Panc1 (cell line): Measurements from ENCODE around the gene LONP2. TPM values are rescaled to one million over a fixed set of nuclear protein-coding genes. Genes with fewer than 3 reads are reported as not detected.
"Not testable (repeated sequence)": the region's sequence is repeated elsewhere in the genome, so short reads cannot be mapped to it uniquely, and the experiment has no call there.

ENCODE experiments used
- ATAC-seq: fragments of 200-7000 bp; cut with Tn5 transposase; 2 replicates; pipeline ENCODE4 v1.9.1; 2020; ENCODE audit warnings: mild to moderate bottlenecking, moderate library complexity
- BruUV-seq: library from RNA; stranded (reverse); fragments of 400-500 nt; replicated peaks from 2 replicates; lab custom pipeline; 2021; lab: Mats Ljungman, UMichigan
- CTCF ChIA-PET: fragments of 300-600 bp; sonication (Branson Sonifier 250); formaldehyde crosslinking; loops from one replicate; lab custom pipeline; 2022; ENCODE audit warnings: antibody characterized with exemption; lab: Charles Lee
- POLR2A ChIA-PET: fragments of 300-600 bp; sonication (Branson Sonifier 250); formaldehyde crosslinking; loops from one replicate; lab custom pipeline; 2022; ENCODE audit warnings: antibody characterized with exemption; lab: Charles Lee
- DNase-seq: peaks from one replicate; pipeline ENCODE4 v3.0.0-alpha.2; 2010; ENCODE audit warnings: low read depth, low spot score
- H3K27ac ChIP-seq: 2 replicates; pipeline ENCODE4 v1.5.1; 2011; ENCODE audit warnings: mild to moderate bottlenecking, low read length, inconsistent platforms
- H3K27me3 ChIP-seq: fragments of 200-500 bp; sonication (Bioruptor generic); 2 replicates; pipeline ENCODE4 v1.6.0; 2014; ENCODE audit warnings: low read length, inconsistent platforms; ENCODE audit not compliant: control insufficient read depth, insufficient read depth
- H3K36me3 ChIP-seq: fragments of 200-500 bp; sonication (Bioruptor generic); 2 replicates; pipeline ENCODE4 v1.5.1; 2014; ENCODE audit warnings: inconsistent platforms, mild to moderate bottlenecking, low read length, moderate library complexity; ENCODE audit not compliant: control insufficient read depth, insufficient read depth
- H3K4me1 ChIP-seq: 2 replicates; pipeline ENCODE4 v1.5.1; 2011; ENCODE audit warnings: inconsistent platforms, mild to moderate bottlenecking, low read length, moderate library complexity; ENCODE audit not compliant: control insufficient read depth, insufficient read depth
- H3K4me3 ChIP-seq, 2 experiments: 2 replicates each; pipeline ENCODE4 v1.5.1; 2011 to 2012; ENCODE audit warnings: low read depth in 2 of 2, low read length in 2 of 2, mild to moderate bottlenecking in 2 of 2, inconsistent platforms in 1 of 2, moderate library complexity in 1 of 2
- H3K9me3 ChIP-seq: fragments of 200-500 bp; sonication (Bioruptor generic); 2 replicates; pipeline ENCODE4 v1.5.1; 2014; ENCODE audit warnings: low read depth, mild to moderate bottlenecking, inconsistent platforms, low read length, moderate library complexity; ENCODE audit not compliant: control insufficient read depth, insufficient read depth
- POLR2AphosphoS5 ChIP-seq: IDR thresholded peaks from 2 replicates; pipeline ENCODE4 v1.6.1; 2012; ENCODE audit warnings: mild to moderate bottlenecking, low read depth, low read length, moderate library complexity
- SIN3A ChIP-seq: IDR thresholded peaks from 2 replicates; pipeline ENCODE4 v1.6.1; 2012; ENCODE audit warnings: low read depth, mild to moderate bottlenecking, low read length, moderate library complexity, borderline replicate concordance; ENCODE audit not compliant: insufficient read depth
- TCF7L2 ChIP-seq: IDR thresholded peaks from 2 replicates; pipeline ENCODE4 v1.6.1; 2011; ENCODE audit warnings: mild to moderate bottlenecking, low read depth, low read length, inconsistent platforms
- in situ Hi-C: cut with HindIII; loops from 2 replicates; pipeline ENCODE4 v1.10.0; 2016; ENCODE audit warnings: low sequenced_read_pairs, low pct_unique_long_range_greater_than_20kb
- intact Hi-C: fragments of 100-400 bp; cut with micrococcal nuclease; formaldehyde crosslinking; loops from one replicate; pipeline ENCODE4 v1.10.0; 2022; ENCODE audit not compliant: unreplicated experiment
- total RNA-seq: library from RNA; stranded (reverse); gene quantifications from one replicate; pipeline ENCODE4 v1.2.1, GENCODE V29; 2021; ENCODE audit not compliant: unreplicated experiment
- TF ChIP-seq, protein P1 (sequence below): fragments of 450-650 bp; IDR thresholded peaks from 2 replicates; pipeline ENCODE4 v1.5.1; 2017; ENCODE audit warnings: mild to moderate bottlenecking
- TF ChIP-seq, protein P2 (sequence below), 2 experiments: IDR thresholded peaks; 2 replicates each; pipeline ENCODE4 v1.6.1; 2011 to 2012; ENCODE audit warnings: low read depth in 2 of 2, control low read depth in 1 of 2, low read length in 1 of 2, mild to moderate bottlenecking in 1 of 2, moderate library complexity in 1 of 2; ENCODE audit not compliant: insufficient read depth in 1 of 2

The LONP2 gene
- total RNA-seq, 1 experiment from 2014 or later = 22.9 TPM

DNA sequence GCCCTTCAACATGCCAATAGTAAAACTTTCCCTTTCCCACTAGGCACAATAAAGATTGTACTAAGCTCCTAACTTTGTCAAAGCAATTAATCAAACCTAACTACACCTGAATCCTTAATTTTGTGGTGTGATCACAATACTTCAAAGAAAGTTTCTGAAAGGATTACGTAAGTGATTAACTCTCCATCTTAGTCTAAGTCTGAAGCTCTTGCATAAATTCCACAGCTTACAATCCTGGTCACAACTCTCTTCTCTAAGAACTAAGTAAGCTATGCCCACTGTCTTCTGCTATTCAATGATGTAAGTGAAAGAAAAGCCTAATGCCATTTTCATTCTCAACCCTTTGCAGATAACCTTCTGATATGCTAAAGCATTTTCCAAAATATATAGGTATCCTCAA lies 125.7 kb downstream of the LONP2 start:
- DNase-seq (no peak), ATAC-seq (no peak)
- TF ChIP-seq TCF7L2 (no peak), POLR2AphosphoS5 (no peak)
- TF ChIP-seq, protein P1, sequence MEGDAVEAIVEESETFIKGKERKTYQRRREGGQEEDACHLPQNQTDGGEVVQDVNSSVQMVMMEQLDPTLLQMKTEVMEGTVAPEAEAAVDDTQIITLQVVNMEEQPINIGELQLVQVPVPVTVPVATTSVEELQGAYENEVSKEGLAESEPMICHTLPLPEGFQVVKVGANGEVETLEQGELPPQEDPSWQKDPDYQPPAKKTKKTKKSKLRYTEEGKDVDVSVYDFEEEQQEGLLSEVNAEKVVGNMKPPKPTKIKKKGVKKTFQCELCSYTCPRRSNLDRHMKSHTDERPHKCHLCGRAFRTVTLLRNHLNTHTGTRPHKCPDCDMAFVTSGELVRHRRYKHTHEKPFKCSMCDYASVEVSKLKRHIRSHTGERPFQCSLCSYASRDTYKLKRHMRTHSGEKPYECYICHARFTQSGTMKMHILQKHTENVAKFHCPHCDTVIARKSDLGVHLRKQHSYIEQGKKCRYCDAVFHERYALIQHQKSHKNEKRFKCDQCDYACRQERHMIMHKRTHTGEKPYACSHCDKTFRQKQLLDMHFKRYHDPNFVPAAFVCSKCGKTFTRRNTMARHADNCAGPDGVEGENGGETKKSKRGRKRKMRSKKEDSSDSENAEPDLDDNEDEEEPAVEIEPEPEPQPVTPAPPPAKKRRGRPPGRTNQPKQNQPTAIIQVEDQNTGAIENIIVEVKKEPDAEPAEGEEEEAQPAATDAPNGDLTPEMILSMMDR = no peak
- POLR2A ChIA-PET = no interaction called here
- Histone ChIP-seq H3K27ac (peak overlapping the region; percentile 23; the same call in 1 of the 2 replicates), H3K36me3 (no peaks in the 10 kb centered on the region), H3K4me3 (no peak overlapping the region), H3K9me3 (no peaks in the 10 kb centered on the region), H3K4me1 (peaks cover 27% of the 10 kb centered on the region), H3K27me3 (no peaks in the 10 kb centered on the region)
- CTCF ChIA-PET = no interaction called here
- BruUV-seq = no TSS peak
- intact Hi-C loops (loop anchor here (5.0 kb wide), 1 partner anchor 258 kb away; no protein-coding TSS in a partner anchor), in situ Hi-C loops (no loop called here)

DNA sequence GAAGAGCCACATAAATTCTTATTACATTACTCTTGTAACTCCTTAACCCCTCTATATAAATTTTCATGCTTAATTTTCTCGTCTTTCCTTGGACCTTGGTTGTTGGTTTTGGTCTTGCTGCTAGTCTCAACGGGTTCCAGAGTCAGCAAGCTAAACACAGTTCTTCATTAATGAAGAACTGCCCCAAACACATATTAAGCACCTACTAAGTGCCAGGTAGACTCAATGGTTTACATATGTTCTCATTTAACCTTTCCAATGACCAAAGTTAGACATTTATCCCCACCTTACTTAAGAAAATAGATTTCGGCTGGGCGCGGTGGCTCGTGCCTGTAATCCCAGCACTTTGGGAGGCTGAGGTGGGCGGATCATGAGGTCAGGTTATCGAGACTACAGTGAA lies 126.1 kb downstream of the LONP2 start:
- Histone ChIP-seq H3K27ac (no peak overlapping the region), H3K27me3 (no peaks in the 10 kb centered on the region), H3K4me1 (peaks cover 29% of the 10 kb centered on the region), H3K4me3 (no peak overlapping the region), H3K36me3 (no peaks in the 10 kb centered on the region), H3K9me3 (no peaks in the 10 kb centered on the region)
- DNase-seq (no peak), ATAC-seq (no peak)
- ChIA-PET CTCF (no interaction called here), POLR2A (no interaction called here)
- in situ Hi-C loops = no loop called here
- intact Hi-C loops = no loop called here
- TF ChIP-seq SIN3A = no peak
- TF ChIP-seq, protein P1 = no peak
- TF ChIP-seq POLR2AphosphoS5 = no peak
- TF ChIP-seq TCF7L2 = no peak
- TF ChIP-seq, protein P2, sequence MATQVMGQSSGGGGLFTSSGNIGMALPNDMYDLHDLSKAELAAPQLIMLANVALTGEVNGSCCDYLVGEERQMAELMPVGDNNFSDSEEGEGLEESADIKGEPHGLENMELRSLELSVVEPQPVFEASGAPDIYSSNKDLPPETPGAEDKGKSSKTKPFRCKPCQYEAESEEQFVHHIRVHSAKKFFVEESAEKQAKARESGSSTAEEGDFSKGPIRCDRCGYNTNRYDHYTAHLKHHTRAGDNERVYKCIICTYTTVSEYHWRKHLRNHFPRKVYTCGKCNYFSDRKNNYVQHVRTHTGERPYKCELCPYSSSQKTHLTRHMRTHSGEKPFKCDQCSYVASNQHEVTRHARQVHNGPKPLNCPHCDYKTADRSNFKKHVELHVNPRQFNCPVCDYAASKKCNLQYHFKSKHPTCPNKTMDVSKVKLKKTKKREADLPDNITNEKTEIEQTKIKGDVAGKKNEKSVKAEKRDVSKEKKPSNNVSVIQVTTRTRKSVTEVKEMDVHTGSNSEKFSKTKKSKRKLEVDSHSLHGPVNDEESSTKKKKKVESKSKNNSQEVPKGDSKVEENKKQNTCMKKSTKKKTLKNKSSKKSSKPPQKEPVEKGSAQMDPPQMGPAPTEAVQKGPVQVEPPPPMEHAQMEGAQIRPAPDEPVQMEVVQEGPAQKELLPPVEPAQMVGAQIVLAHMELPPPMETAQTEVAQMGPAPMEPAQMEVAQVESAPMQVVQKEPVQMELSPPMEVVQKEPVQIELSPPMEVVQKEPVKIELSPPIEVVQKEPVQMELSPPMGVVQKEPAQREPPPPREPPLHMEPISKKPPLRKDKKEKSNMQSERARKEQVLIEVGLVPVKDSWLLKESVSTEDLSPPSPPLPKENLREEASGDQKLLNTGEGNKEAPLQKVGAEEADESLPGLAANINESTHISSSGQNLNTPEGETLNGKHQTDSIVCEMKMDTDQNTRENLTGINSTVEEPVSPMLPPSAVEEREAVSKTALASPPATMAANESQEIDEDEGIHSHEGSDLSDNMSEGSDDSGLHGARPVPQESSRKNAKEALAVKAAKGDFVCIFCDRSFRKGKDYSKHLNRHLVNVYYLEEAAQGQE (IDR thresholded peaks at IDR 0.05; ENCODE audit: insufficient read depth in 1 of 2, low read depth in 2 of 2, low read length in 1 of 2) = no peak
- BruUV-seq = no TSS peak

DNA sequence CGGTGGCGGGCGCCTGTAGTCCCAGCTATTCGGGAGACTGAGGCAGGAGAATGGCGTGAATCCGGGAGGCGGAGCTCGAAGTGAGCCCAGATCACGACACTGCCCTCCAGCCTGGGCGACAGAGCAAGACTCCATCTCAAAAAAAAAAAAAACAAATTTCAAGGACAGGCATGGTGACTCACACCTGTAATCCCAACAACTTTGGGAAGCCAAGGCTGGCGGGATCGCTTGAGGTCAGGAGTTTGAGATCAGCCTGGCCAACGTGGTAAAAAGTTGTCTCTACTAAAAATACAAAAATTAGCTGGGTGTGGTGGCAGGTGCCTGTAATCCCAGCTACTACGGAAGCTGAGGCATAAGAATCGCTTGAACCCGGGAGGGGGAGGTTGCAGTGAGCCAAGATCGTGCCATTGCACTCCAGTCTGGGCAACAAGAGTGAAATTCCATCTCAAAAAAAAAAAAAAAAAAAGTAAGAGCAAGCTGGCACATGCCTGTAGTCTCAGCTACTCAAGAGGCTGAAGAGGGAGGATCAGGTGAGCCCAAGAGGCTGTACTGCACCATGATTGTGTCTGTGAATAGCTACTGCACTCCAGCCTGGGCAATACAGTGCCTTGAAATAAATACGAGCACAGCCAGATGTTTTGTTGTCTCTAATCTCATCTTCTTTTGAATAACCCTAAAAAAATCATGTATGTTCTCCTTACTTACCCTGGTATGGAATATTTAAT lies 126.7 kb downstream of the LONP2 start:
- intact Hi-C loops, in situ Hi-C loops, H3K36me3 ChIP-seq, H3K4me3 ChIP-seq, H3K27me3 ChIP-seq, H3K27ac ChIP-seq, H3K9me3 ChIP-seq, ATAC-seq, DNase-seq, BruUV-seq: not testable (repeated sequence)
- ChIA-PET CTCF (interaction anchor here (0.7 kb wide), 1 partner anchor 154 kb away, joined by 3 read pairs; no protein-coding TSS in a partner anchor), POLR2A (interaction anchor here (0.6 kb wide), 1 partner anchor 12 kb away, joined by 6 read pairs; no protein-coding TSS in a partner anchor)
- peaks cover 29% of the 10 kb centered on the region for H3K4me1 ChIP-seq
